GM19193 (cell line): Measurements from ENCODE around the gene MIDN.

Source experiments
- POLR2A ChIP-seq: IDR thresholded peaks from 4 replicates; pipeline ENCODE4 v1.6.1; 2011; ENCODE audit not compliant: insufficient read depth, insufficient read length; ENCODE audit errors: extremely low read depth

Gene MIDN

GRCh38 chr19:1291761-1292418 lies 43.5 kb downstream of the MIDN start:
- no peak for TF ChIP-seq POLR2A

- TF ChIP-seq POLR2A = no peak
Observed at GRCh38 chr19:1292419-1293151, 44.2 kb downstream of the MIDN start.

- TF ChIP-seq POLR2A = no peak
Observed at GRCh38 chr19:1293782-1294604, 45.6 kb downstream of the MIDN start.

GRCh38 chr19:1294688-1295087 lies 46.3 kb downstream of the MIDN start:
- TF ChIP-seq POLR2A = no peak

- TF ChIP-seq POLR2A = no peak
Observed at GRCh38 chr19:1295169-1296012, 47.0 kb downstream of the MIDN start.

GRCh38 chr19:1296078-1296477 lies 47.7 kb downstream of the MIDN start:
- no peak for TF ChIP-seq POLR2A

- TF ChIP-seq POLR2A = no peak
Observed at GRCh38 chr19:1296575-1297271, 48.3 kb downstream of the MIDN start.

GRCh38 chr19:1298235-1298634 lies 49.9 kb downstream of the MIDN start:
- TF ChIP-seq POLR2A = no peak

- no peak for TF ChIP-seq POLR2A
Observed at GRCh38 chr19:1299801-1300200, 51.4 kb downstream of the MIDN start.

- no peak for TF ChIP-seq POLR2A
Observed at GRCh38 chr19:1300744-1301490, 52.5 kb downstream of the MIDN start.

- no peak for TF ChIP-seq POLR2A
Observed at GRCh38 chr19:1302533-1303239, 54.3 kb downstream of the MIDN start.

- no peak for TF ChIP-seq POLR2A
Observed at GRCh38 chr19:1304197-1304924, 56.0 kb downstream of the MIDN start.
